ENCODE results near the gene RBM20.
A peak's percentile ranks its signal among the peaks of the same experiment; 100 is the strongest.
"Not testable (repeated sequence)": the region's sequence is repeated elsewhere in the genome, so short reads cannot be mapped to it uniquely, and the experiment has no call there.

The RBM20 gene

DNA sequence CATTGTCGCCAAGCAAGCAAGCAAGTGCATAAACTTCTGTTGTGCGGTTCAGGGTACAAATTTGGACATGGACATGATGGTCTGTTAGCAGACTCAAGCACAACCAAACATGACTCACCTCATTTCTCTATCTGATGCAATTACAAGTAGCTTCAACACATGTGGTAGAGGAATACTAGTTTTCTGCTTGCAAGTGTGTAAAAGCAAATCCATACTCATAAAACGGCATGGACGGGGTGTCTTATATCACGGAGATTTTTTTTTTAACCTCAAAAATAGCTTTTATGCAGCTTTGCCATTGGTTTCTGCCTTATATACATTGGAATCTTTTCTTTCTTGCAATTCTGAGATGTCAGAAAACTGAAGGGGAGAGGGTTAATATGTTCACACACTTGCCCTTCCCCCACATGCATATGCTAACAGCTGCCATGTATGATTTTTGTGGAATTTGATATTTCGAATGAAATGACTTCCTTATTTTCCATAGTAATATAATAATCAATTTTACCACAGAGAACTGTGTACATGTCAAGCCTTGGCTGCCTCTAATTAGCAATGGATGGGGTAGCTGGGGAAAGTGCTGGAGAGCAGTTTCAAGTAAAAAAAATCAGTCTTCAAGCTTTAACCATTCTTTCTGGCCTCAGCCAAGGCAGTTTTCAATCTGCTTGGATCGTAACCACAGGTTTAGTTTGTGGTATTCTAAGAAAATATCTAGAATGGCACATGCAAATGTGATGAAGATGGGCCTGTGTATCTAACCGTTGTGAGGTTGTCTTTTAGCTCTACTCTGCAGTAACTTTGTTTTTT is 121.6 kb downstream of the RBM20 start:
- DNase-seq, result no peak

DNA sequence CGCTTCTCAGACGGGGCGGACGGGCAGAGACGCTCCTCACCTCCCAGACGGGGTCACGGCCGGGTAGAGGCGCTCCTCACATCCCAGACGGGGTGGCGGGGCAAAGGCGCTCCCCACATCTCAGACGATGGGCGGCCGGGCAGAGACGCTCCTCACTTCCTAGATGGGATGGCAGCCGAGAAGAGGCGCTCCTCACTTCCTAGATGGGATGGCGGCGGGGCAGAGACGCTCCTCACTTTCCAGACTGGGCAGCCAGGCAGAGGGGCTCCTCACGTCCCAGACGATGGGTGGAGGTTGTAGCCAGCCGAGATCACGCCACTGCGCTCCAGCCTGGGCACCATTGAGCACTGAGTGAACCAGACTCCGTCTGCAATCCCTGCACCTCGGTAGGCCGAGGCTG is 123.5 kb downstream of the RBM20 start:
- not testable (repeated sequence) for DNase-seq

DNA sequence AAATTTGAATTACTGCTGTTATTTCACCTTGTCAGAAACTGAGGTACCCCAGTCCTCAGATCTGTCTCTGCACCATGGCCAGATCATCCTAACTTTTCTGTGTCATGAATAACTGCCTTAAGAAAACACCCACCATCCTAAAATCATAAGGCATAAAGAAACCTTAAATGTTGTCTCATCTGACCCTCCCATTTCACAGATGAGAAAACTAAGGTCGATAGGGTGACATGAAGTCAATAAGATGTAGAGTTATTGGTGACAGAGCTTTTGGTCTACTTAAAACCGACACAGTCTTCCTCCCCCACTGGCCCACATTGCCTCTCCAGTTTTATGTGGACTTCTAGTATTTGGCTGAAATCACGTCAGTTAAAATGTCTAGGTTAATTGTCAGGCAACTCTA is 126.1 kb downstream of the RBM20 start:
- no peak for DNase-seq

DNA sequence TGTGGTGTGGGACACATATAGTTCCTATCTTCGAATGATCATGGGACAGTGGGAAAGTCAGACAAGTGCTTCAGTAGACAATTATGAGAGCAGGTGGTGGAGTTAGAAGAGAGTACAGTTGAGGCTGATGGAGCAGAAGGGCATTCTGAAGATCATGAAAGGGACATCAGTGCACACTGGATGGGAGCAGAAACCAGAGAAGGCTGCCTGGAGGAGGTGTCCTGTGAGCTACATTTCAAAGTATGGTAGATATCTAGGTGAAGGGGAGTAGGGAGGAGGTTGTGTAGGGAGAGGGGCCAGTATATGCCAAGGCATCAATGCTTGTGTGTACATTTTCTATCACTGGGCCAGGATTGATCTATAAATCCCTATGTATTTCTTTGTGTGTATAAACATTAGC is 127.3 kb downstream of the RBM20 start:
- DNase-seq, result no peak

DNA sequence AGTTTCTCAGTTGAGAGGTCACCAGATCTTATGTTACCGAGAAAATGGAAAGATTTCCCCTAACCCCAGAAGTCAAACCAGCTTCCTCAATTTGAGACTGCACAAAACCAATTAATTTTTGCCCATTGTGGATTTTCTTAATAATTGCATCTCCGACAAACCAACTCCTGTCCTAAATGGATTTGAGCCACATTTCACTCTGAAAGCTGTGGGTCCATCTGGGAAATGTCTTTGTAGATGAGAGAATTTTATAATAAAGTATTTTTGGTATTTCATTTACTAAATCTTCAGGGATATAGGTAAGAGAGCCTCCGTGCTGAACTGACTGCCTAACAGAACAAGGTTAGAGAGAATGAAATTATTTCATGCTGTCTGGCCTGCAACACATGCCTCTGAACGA is 127.9 kb downstream of the RBM20 start:
- DNase-seq, result no peak

DNA sequence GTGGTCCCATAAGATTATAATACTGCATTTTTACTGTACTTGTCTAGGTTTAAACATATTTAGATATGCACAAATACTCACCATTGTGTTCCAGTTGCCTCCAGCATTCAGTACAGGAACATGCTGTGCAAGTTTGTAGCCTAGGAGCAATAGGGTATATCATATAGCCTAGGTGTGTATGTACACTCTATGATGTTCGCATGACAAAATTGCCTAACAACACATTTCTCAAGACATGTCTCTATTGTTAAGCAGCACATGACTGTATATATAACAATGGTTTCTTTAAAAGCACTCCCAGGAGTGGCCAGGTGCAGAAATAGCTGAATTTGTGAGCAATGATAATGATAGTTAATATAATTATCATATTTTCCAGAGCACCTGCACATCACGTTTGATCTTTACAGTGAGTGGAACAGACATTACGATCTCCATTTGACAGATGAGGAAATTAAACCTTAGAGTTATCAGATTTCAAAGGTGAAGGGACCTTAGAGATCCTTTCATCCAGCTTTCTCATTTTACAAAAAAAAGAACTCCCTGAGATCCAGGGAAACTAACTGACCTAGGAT is 128.4 kb downstream of the RBM20 start:
- DNase-seq, result no peak

DNA sequence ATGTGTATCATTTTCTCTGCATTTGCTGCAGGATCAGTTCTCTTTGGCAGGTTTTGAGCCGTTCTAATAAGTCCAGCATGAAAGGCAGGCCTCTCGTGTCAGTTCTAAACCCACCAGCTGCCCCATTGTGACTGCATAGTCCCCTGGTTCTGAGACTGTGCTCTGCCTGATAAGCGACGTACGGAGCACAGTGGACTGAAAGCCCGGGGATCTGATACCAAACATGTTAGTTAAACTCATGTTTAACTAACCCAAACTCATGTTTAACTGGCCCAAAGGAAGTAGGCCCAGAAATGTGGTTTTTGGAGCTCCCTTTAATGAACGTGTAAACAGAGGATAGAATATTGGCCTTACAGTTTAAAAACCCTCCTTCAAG is 129.5 kb downstream of the RBM20 start:
- no peak for DNase-seq

DNA sequence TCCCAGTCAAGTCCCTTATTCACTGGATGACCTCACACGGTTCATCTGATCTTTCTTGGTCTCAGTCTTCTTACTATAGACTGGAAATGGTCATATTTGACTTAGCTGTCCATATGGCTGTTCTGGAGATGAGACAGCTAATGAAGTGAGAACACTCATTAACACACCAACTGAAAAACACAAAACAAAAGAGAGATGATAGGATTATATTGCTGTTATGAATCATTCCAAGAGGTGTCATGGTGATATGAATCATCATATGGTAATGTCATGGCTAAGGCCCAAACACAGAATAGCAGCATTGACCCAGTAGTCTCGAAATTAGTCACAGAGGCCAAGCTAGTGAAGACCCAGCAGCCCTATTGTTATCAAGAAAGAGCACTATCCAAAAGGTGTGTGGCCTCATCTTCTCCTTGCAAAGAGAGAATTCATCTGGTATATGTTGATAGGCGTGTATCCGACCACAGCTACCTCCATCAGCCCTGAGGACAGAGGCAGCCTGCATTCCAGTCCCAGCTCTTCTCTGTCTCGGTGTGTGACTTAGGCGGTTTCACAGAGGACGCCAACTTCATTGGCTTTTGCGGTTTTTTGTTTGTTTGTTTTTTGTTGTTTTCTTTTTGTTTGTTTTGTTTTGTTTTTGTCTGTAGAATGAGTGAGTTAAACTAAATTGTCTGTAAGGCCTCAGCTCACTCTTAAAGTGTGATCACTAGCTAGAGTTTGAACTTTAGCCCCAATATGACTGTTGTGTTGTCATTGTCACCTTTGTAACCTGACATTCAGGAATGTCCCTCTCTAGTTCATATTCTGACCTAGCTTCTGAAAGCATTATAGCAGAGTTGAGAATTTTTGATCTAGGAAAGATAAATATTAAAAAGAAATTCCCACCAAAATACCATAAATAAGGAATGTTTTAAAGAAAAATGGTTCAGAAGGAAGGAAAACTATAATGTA is 130.2 kb downstream of the RBM20 start:
- DNase-seq, result peak; percentile 19 to 26

DNA sequence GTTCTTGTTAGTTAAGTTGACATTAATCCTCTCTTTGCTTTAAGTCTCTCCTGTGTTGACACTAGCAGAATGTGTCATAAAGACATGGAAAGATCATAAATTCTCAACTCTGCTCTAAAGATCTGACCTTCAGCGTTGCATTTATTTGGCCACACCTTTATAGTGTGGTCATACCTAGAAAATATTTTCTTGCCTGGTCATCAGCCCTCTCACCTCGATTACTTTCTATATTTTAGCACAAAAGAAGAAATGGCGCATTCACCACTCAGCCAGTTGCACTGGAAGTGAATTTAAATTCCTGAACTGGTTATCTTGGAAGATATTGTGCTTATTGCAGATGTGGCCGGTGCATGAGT is 130.9 kb downstream of the RBM20 start:
- no peak for DNase-seq

DNA sequence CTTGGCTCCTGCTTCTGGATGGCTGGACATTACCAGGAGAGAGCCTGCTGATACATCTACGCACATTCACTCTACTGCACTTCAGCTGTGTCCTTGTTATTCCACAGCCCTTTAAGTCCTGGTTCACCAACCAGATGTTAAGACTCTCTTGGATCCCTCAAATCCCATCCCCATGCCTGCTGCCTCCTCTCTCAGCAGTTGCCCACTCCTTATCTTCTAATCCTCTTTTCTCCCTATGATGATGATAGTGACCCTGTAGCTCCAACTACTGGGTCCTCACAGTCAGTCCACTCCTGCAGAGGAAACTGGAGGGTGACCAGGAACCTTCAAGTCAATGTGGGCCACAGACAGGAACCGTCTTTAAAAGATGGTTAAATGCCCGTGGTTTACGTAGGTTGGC is 131.3 kb downstream of the RBM20 start:
- DNase-seq, result no peak

DNA sequence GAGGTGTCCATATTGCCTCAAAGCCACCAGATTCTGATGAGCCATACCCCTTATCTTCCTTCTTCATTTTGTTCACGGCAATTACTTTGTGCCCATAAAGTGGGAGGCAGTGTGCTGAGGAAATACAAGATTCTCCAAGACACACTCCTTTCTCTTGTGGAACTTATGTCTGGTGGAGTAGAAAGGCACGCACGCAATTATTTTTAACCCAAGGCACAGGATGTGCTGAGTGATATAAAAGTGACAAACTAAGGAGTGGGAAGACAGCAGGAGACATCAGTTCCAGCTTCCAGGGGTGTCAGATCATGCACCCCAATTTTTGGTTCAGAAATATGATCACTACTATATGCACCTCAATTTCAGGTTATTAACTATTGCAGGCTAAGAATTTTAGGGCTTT is 132.9 kb downstream of the RBM20 start:
- DNase-seq, result no peak

DNA sequence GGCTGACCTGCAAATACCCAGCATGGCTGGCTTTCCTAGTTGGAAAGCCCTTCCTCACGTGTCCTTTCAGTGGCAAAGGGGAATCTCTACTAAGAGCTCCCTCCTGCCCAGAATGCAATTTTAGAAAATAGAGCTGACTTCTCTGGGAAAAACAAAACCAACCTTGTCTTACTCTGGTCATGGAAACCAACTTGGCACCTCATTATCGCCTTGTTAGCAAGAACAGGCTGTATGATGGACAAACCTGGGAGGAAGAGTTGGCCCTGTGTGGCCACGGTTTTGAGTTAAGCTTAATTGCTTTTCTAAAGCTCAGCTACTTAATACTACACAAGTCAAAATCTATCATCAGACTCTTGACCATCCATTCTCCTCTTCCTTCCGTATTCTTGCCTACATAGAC is 133.5 kb downstream of the RBM20 start:
- no peak for DNase-seq

DNA sequence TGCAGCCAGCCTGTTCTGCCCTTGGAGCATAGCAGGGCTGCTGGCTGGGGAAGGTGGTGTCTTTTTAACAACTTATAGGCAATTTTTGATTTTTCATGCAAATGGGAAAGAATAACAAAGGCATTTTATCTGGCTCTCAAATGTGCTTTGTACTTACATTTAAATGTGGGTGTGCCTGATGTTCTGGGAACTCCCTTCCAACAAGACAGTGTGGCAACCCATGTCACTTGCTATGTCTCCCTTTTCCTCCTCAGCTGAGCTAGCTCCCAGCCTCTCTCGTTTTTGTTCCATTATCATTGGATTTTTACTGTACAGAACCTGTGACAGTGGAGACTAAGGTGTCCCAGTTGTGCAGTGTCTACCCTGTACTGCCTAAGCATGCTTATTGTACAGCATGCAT is 134.1 kb downstream of the RBM20 start:
- no peak for DNase-seq

DNA sequence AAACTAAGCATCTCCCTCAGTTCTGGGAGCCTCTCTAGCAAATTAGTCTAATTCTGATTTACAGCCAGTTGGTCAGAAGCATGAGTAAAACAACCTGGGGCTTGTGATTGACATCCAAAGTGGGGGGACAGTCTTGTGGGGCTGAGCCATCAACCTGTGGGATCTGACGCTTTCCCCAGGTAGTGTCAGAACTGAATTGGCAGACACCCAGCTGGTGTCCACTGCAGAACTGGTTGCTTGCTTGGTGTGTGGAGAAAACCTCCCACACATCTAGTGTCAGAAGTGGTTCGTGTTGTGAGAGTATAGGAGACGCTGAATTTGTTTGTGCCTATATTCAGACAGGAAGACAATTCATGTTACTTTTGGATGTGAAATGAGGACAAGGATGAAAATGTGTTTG is 135.4 kb downstream of the RBM20 start:
- DNase-seq, result peak in 1 of 2 donors; percentile 15

DNA sequence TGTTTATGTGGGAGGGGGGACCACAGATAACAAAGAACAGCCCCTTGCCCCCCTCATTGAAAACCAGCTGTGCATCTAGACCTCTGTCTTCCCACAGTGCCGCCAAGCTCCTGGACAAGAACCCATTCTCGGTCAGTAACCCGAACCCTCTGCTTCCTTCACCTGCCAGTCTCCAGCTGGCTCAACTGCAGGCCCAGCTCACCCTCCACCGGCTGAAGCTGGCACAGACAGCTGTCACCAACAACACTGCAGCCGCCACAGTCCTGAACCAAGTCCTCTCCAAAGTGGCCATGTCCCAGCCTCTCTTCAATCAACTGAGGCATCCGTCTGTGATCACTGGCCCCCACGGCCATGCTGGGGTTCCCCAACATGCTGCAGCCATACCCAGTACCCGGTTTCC is 136.6 kb downstream of the RBM20 start:
- DNase-seq, result no peak

DNA sequence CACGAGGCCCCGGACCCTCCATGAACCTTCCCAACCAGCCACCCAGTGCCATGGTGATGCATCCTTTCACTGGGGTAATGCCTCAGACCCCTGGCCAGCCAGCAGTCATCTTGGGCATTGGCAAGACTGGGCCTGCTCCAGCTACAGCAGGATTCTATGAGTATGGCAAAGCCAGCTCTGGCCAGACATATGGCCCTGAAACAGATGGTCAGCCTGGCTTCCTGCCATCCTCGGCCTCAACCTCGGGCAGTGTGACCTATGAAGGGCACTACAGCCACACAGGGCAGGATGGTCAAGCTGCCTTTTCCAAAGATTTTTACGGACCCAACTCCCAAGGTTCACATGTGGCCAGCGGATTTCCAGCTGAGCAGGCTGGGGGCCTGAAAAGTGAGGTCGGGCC is 137.0 kb downstream of the RBM20 start:
- no peak for DNase-seq

DNA sequence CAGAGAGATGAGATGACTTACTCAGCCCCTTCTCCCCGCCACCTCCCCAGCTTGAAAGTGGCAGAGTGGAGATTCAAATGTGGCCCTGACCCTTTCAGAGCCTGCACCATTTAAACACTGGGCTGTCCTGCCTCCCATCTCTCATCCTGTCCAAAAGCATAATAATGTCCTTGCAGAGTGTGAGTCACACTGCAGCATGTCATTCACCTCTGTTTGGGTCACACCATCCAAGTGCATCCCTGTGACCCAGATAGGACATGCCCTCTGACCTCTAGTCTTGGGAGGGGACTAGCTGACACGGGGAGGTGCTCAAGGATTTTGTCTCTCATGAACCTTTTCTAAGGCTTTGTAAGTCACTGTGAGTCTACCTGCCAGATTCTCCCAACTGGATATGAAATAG is 138.5 kb downstream of the RBM20 start:
- DNase-seq, result no peak

DNA sequence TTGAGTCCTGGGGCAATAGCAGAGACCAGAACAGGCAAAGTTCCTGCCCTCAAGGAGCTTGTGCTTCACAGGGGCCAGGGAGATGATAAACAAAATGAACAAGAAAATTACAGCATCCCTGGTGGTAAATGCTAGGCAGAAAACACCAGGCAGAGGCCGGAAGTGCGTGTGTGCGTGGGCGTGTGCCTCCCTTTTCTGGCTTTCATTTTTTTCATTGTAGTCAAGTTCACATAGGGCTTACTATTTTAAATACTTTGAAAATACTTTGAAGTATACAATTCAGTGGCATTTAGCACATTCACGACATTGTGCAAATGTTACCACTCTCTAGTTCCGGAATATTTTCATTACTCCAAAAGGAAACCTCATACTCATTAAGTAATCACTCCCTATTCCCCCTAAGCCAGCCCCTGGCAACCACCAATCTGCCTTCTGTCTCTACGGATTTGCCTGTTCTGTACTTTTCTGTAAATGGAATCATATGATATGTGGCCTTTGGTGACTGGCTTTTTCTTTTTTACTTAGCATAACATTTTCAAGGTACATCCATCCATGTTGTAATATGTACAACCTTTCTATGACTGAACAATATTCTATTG is 139.5 kb downstream of the RBM20 start:
- DNase-seq, result peak; percentile 75 to 80

DNA sequence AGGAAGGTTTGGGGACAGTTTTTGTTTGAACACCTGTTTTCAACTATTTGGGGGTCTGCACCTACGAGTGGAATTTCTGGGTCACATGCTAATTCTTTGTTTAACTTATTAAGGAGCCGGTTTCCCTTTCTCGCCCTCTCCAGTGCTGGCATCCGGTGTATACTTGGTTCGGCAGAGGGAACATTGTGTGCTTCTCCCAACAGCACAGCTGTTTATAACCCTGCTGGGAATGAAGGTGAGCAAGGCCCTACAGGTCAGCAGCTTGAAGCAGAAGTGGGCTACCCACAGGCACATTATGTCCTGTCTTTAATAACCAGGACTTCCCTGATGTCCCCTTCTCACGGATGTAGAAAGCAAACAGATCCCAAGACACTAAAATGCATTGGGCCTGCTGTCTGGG is 140.1 kb downstream of the RBM20 start:
- DNase-seq, result no peak

DNA sequence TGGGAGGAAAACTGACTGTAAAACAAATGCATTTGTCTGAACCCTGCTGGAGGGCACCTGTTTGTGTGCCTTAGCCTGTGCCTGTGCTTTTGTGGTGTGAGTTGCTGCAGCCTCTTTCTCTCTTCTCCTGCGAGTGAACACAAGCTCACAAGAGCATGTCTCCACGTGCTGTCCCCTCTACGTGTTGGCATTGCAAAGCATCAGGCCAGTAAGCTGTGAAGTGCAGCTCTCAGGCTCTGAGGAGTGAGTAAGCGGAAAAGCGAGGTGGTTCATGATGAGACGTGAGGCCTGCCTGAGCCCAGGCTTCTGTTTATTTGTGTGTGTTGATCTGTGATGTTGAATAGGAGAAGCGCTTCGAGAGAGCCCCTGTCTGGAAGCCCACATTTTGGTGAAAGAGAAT is 142.0 kb downstream of the RBM20 start:
- DNase-seq, result no peak

DNA sequence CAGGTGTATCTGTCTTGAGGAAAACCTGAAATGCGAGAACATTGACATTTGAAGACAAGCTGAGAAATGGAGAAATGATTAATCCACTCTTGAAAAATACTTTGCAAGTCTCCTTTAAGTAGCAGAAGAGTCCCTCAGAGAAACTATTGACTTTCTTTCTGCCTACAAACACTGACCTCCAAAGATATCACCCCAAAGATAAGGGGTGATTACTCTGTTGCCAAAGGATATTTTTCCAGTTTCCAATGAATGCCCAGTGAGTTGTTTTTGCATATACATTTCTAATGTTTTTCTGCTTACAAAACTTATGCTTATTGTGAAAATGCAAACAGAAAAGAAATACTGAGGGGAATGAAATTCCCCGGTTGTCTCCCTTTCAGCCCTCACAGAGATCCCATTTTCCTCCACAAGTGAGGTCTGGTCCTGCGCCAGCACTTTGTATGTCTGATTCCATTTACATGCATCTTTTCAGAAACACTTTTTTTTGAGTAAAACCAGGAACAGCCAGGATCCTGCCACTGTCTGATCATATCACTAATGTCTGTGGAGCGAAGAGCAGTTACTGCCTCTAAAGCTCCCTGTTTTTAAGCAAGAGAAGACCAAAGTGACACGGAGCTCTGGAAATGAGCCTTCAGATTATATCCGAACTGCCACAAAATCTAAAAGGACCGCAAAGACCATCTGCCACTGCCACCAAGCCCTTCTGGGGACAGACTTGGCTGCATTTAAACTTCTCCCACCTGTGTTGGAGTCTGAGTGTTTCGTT is 144.7 kb downstream of the RBM20 start:
- no peak for DNase-seq

DNA sequence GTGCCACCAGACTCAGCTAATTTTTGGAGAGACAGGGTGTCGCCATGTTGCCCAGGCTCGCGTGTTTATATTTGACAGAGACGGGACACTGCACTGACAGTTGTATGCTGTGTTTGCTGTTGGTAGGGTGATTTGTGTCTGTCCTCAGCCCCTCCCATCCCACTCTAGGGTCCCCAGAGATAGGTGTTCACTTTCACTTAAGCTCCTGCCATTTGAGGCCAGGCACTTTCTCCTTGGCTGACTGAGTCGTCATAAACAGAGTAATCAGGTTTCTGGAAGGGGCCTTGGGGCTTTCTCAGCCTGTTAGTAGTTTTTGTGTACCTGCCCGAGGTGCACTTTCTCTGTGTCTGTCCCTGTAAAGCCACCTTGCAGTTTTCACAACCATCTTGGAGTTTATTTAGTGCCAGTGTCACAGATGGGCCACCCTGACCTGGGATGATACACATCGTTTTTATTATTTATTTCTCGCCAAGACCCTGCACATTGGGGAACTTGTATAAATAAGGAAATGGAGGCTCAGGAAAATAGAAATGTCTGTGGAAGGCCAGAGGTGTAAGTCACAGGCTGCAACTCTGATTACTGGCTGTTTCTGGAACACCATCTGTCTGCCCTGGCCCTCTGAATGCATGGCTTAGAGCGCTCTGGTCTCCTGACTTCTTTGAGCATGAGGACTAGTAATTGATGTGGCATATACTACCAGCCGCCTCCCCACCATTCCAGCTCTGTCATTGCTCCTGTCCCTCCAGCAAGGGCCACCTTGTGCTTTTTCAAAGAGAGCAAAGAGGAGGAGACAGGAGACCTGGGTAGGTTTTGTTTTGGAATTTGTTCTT is 145.7 kb downstream of the RBM20 start:
- no peak for DNase-seq
